ENCODE results near the gene GK2.

The GK2 gene

GRCh38 chr4:79413032-79413885 lies 5.2 kb upstream of the GK2 start:
- no peak overlapping the region for H3K4me3 ChIP-seq (ENCODE audit: low read length)
- no peak for TF ChIP-seq CTCF (conservative IDR thresholded peaks at IDR 0.05; ENCODE audit: low read depth, low read length)
- DNase-seq (ENCODE audit: low read depth) = no peak

- DNase-seq (ENCODE audit: low read depth) = no peak
- H3K4me3 ChIP-seq (ENCODE audit: low read length) = no peak overlapping the region
- no peak for TF ChIP-seq CTCF (conservative IDR thresholded peaks at IDR 0.05; ENCODE audit: low read depth, low read length)
These were observed 3.4 kb downstream of the GK2 start for GRCh38 chr4:79404666-79405065.

GRCh38 chr4:79403356-79403755 lies 4.7 kb downstream of the GK2 start:
- no peak for DNase-seq (ENCODE audit: low read depth)
- no peak overlapping the region for H3K4me3 ChIP-seq (ENCODE audit: low read length)
- TF ChIP-seq CTCF (conservative IDR thresholded peaks at IDR 0.05; ENCODE audit: low read depth, low read length) = no peak

- TF ChIP-seq CTCF (conservative IDR thresholded peaks at IDR 0.05; ENCODE audit: low read depth, low read length) = no peak
- no peak for DNase-seq (ENCODE audit: low read depth)
- no peak overlapping the region for H3K4me3 ChIP-seq (ENCODE audit: low read length)
These were observed 5.6 kb downstream of the GK2 start for GRCh38 chr4:79402332-79402851.

- H3K4me3 ChIP-seq (ENCODE audit: low read length) = no peak overlapping the region
- no peak for TF ChIP-seq CTCF (conservative IDR thresholded peaks at IDR 0.05; ENCODE audit: low read depth, low read length)
- no peak for DNase-seq (ENCODE audit: low read depth)
These were observed 9.0 kb downstream of the GK2 start for GRCh38 chr4:79399076-79399475.

- no peak for DNase-seq (ENCODE audit: low read depth)
- TF ChIP-seq CTCF (conservative IDR thresholded peaks at IDR 0.05; ENCODE audit: low read depth, low read length) = no peak
- no peak overlapping the region for H3K4me3 ChIP-seq (ENCODE audit: low read length)
These were observed 10.1 kb downstream of the GK2 start for GRCh38 chr4:79397951-79398350.

GRCh38 chr4:79396794-79397193 lies 11.2 kb downstream of the GK2 start:
- no peak for DNase-seq (ENCODE audit: low read depth)
- no peak for TF ChIP-seq CTCF (conservative IDR thresholded peaks at IDR 0.05; ENCODE audit: low read depth, low read length)
- H3K4me3 ChIP-seq (ENCODE audit: low read length) = no peak overlapping the region
